Stimulated activated CD8-positive, alpha-beta memory T cell treated with anti-CD3 and anti-CD28 coated beads, Interleukin-12 subunit alpha, Interleukin-12 subunit beta, amount 100 ng/mL, for 24 hours (primary cell): ENCODE measurements around the gene CABLES1.
"Not testable (repeated sequence)": the region's sequence is repeated elsewhere in the genome, so short reads cannot be mapped to it uniquely, and the experiment has no call there.

Source experiments
- DNase-seq: peaks from one replicate; pipeline ENCODE4 v3.0.0-alpha.2; 2020; ENCODE audit errors: extremely low read depth

The CABLES1 gene

DNA sequence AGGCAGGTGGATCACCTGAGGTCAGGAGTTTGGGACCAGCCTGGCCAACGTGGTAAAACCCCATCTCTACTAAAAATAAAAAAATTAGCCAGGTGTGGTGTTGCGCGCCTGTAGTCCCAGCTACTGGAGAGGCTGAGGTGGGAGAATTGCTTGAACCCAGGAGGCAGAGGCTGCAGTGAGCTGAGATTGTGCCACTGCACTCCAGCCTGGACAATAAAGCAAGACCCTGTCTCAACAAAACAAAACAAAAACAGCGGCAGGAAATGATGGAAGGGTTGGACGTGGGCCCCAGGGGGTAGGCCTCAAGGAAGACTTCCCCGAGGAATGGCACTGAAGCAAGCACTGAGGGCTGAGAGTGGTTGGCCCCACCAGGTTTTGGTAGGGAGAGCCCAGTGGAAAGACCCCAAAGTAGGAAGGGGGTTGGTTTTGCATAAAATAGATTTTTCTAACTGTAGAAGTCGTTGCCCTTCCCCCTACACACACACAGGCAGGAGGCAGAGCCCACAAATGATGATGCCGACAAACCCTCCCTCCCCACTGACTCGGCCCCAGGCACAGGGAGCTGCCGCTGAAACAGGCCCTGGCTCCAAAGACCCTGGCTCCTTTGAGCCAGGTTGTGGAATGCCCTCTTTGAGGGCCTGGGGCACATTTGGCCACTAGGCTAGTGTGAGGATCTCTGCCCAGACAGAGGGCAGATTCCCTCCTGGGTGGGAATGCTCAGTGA, 104.8 kb downstream of the CABLES1 start:
- no peak for DNase-seq

DNA sequence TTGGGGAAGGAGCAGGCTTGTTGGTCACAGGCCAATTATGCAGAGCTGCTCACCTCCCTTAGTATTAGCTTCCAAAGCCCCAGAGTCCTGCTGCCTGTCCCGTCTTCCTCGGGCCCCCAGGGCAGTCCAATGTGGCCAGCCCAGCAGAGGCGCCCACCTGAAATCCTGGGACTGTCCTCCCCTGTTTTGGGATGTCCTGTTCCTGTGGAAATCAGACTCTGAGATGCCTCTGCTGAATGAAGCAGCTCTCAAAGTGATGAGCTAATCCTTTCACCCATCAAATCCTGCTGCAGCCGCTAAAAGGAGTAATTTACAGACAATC, 105.3 kb downstream of the CABLES1 start:
- DNase-seq, result no peak

DNA sequence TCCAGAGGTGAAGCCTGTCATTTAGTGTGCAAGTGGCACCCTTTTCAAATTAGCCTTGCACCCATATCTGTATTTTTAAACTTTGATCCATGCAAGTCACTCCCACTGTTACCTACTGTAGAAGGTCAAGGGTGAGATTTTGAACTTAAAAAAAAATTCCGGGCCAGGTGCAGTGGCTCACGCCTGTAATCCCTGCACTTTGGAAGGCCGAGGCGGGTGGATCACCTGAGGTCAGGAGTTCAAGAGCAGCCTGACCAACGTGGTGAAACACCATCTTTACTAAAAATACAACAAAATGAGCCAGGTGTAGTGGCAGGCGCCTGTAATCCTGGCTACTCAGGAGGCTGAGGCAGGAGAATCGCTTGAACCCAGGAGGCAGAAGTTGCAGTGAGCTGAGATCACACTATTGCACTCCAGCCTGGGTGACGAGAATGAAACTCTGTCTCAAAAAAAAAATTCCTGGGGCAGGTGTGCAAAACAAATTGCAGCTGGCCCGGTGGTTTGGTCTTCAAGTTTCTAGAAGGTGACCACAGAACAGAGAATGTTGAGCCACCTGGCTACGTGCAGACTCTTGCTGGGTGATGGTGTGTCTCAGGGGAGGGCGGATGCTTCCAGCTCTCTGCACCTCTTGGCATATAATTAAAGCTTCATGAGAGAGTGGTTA, 106.7 kb downstream of the CABLES1 start:
- not testable (repeated sequence) for DNase-seq

DNA sequence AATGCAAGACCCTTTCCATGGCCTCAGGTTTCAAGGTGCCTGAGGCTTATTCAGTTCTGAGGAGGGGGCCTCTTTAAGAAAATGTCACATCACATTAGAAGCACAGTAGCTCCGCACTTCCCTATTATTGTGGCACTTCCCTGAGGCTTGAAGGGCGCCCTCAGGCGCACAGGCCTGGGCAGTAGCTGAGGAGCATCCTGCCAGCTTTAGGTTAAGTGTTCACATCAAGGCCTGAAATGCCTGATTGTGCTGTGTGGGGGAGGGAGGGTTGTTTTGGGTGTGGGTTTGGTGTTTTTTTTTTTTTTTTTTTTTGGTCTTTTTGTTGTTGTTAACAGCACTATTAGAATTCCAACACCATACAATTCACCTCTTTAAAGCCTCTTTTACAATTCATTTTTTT, 107.9 kb downstream of the CABLES1 start:
- no peak for DNase-seq

DNA sequence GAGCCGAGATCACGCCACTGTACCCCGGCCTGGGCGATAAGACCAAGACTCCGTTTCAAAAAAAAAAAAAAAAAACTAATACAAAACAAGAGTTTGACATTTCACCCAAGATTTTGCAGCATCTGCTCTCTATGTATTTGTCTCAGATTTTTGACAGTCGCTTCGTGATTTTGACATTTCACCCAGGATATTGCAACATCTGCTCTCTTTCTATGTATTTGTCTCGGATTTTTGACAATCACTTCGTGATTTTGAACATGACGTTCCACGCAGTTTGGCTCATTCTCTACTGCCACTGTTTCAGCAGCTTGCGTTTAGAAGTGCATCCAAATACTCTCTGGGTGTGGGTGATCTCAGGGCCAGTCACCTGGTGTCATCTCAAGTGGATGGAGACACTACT, 108.5 kb downstream of the CABLES1 start:
- DNase-seq, result no peak

DNA sequence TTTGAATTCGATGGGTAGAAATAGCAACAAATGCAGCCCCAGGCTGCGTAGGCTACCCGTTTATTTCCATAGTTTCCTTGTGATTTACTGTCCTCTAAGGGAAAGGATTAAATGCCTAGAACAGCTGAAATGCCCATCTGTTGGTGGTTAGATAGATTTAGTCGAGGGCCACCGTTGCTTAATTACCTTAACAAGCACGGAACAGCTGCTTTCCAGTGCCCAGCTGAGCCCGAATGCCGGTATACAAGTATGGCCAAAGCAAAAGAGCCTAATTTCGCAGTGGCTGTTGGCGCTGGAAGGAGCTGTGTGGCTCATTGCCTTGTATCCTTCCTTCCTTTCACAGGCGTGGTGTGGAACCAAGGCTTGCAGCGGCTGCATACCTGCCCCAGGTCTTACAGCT, 109.1 kb downstream of the CABLES1 start:
- no peak for DNase-seq

DNA sequence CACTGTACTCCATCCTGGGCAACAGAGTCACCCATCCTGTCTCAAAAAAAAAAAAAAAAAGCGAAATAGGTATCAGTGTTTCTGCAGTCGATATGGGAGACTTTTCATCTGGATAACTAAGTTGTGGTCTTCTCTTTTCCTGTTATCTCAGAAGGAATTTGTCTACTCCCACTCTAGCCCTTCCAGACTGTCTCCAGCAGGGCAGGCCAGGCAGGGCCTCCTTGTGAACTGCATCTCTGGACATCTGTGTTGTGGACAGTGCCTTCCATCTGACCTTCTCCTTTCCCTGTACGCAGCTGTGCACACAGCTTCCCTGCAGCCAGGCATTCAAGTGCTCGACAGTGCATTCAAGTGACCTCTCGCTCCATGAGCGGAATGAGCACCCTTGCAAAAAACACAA, 110.2 kb downstream of the CABLES1 start:
- DNase-seq, result no peak

DNA sequence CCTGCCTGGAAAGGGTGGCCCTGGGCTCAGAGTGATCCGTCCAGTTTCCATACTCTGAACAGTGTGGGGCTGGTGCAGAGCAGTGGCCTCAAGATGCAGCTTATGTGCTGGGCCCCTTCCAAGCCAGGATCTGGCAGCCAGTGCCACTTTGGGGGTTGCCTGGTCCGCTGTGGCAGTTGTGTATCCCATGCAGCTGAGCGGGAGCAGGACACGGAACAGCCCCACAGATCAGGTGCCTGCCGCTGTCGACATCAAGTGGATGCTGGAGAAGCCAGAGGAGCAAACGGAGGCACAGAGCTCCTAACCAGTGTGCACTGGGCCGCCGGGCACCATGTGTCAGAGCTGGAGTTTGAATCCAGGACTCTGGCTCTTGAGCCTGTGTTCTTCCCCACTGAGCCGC, 112.0 kb downstream of the CABLES1 start:
- DNase-seq, result no peak

DNA sequence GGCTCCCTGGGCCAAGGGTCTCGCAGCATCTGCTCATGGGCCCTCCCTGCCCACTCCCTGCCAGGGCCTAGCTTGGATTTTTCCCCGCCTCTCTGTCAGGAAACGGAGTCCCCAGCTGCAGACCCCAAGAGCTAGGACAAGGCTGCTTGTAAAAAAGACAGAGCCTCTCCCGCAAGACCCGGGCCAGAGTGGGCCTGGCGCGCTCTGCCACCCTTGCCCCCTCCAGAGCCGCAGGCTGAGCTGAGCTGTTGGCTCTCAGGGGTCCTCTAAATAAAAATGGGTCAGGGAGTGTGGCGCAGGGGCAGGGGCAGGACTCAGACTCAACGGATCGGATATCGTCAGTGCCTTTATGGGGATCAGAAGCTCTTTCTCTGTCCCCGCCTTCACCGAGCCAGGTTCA, 112.6 kb downstream of the CABLES1 start:
- DNase-seq, result no peak

DNA sequence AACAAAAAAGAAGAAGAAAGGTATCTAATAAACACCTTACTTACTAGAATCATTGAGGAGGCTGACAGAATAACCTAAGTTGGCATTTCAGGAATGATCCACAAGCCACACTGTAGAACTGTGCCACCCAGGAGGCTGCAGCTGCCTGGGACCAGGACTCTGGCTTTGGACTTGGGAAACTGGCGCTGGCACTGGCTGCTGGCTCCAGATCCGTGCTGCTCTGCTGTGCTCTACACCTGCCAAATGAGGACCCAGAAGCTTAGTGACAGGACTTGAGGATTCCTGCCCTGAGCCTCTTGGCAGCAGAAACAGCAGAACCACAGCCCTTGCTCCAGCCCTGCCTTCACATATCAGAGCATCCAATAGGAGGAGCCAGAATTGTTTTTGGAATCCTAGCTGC, 113.5 kb downstream of the CABLES1 start:
- no peak for DNase-seq

DNA sequence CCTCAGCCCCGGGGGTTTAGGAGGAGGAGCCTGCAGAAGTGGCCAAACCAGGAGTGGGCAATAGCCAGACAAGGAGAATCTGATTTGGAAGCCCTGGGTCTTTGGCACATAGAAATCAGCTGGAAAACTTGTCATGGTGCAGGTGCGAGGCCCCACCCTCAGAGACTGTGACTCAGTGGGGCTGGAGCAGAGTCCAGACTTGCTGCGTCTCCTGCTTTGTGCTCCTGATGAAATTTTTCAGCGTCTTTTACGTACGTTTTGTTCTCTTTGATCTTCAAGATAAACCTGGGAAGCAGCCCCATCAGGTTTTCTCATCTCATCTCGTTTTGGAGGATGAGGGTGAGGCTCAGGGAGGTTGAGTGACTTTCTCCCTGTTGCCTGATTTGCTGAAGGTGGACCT, 114.1 kb downstream of the CABLES1 start:
- no peak for DNase-seq

DNA sequence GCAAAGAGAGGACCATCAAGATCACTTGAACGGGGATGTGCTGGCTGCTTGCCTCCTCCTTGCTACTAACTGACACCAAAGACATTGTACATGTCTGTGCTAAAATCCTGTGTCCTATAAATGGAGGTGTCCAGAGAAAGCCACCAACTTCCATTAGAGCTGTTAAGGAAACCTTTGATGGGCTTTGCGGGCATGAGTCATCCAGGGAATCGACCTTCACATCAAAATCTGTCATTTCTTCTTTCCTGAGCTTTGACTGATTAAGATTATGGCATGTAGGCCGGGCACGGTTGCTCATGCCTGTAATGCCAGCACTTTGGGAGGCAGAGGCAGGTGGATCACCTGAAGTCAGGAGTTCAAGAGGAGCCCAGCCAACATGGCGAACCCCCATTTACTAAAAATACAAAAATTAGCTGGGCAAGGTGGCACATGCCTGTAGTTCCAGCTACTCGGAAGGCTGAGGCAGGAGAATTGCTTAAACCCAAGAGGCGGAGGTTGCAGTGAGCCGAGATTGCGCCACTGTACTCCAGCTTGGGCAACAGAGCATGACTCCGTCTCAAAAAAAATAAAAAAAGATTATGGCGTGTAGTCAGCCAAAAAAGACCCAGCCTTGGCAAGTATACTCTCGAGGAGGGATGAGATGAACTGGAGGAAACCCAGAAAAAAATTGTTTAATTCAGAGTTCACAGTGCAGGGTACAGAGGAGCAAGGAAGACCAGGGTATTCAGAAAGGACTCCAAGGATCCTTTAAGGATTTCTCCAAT, 115.8 kb downstream of the CABLES1 start:
- no peak for DNase-seq

DNA sequence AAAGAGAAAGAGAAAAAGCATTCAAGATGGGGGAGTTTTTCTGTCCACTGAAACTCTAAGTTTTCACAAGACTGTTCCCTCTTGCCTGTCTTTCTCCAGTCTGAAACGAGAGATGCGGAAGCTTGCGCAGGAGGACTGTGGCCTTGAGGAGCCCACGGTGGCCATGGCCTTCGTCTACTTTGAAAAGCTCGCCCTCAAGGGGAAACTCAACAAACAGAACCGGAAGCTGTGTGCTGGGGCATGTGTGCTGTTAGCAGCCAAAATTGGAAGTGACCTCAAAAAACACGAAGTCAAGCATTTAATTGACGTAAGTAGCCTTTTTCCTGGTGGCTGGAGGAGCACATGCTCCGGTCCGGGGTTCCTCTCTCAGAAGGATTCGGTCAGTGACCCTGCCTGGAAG, 118.3 kb downstream of the CABLES1 start:
- no peak for DNase-seq

DNA sequence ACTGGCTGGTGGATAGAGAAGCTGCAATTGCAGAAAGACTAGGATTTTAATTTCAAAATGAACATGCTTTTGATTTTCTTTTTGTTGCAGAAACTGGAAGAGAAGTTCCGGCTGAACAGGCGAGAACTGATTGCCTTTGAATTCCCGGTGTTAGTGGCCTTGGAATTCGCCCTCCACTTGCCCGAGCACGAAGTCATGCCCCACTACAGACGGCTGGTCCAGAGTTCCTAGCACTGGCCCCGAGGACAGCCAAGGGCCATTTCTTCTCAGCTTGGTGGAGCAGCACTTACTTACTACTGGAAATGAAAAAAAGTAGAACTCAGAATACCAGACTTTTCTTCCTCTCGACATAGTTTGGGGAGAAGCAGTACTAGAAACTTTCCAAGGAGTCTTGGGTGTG, 121.9 kb downstream of the CABLES1 start:
- DNase-seq, result no peak

DNA sequence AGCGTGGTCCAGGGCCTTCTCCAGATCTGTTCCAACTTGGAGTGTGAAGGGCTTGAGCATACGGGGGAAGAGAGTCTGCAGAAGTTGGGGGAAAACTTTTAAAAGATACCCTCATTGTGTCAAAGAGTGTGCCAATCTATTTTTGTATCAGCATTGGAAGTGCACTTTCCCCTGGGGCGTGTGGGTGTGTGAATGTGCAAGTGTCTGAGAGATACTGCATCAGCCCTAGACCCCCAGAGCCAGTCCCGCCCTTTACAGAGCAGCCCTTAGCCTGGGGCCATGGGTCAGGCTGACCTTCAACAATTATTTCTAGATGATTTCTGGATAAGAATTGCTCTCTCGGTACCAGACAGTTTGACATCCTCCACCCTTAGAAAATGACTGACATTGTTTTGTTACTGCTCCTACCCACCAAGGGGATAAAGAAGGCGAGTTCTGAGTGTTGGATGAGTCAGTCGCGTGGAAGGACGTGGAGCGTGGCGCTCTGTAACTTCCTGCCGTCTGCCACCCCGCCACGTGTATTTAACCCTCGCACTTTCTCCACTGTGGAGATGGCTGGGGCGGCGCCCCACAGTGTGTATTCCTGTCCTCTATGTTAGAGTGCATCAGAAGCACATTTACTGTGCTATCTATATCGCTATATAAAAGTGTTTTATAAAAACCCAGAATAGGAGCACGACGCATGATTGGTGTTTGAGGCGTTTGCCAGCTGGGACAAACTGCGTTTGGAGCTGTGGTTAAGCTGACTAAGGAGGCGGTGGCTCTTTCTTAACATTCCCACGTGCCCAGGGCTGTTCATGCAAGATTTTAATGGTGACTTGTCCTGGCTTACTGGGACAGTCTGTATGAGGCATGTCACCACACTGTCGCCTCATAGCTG, 122.6 kb downstream of the CABLES1 start:
- no peak for DNase-seq

DNA sequence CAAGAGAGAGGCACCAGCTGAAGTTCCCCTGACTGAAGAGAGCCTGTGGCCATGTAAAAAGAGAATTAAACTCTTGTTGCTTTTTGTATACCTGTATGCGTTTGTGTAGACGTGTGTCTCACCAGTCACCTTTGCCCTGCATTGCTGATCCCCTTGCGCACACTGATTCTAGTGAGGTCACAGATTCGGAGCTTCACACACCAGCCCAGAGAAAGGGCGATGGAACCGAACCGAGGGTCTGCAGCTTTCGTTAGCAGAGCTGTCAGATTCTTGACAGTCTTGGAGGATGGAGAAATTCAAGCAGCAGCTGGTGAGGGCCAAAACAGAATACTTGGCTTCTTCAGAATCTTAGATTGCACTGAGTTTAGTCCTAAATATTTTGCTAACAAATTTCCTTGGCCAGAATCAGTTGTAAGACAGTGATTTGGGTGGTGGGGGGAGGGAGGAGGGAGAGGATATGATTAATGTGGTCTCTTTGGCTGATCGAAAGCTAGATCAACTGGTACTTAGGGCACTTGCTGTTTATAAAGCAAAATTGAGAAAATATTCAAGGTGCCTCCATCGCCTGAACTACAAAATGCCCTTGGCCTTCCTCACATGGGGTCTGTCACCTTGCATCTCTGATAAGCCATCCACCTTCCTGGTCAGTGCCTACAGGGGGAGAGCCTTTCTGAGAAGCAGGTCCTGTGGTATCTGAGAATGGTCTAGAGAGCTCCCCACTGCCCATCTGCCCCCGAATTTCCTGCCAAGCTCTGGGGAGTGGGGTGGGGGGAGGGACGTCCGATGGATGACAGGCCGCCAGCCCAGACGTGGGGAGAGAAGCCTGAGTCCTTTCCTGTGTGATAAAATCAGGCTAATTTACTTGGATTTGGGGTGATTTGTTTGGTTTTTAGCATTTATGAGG, 123.5 kb downstream of the CABLES1 start:
- no peak for DNase-seq

DNA sequence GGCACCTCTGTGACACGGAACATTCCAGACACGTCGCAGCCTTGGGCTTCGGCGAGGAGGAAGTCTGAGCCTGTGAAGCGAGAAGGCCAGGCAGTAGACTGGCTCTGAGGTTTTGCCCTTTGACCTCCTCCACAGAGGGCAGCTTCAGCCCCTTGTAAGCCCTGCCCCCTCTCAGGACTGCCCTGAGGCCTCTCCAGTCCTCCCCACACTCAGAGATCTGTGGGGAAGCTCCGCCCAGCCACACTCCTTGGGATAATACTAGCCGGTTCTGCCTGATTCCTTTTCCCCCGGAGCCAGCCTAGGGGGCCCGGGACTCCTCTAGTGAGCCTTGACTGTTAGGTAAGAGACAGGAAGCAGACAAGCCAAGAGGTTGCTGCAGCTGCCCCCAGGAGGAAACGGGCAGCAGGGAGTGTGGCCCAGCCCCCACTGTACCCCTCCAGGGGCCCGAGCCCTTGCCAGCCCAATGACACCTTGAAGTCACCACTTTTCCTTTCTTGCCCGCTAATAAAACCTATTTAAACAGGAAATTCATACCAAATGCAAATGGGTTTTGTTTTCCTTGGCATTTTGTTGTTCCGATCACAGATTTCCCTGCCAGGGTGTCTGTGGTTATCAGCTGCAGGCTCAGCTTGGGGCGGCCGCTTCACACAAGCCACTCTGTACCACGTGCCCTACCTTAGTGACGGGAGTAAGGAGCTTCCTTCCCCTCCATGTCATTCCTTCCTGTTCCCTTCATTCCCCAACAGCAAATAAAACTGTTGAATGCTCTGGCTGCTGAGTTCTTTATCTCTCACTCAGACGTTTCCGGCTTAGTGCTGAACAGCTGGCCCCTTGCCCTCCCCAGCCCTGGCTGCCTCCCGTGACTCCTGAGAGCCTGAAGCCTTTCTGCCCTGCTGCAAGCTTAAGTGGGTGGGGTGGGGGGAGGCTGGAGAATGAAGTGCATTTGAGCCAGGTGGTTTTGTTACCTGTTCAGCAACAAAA, 124.7 kb downstream of the CABLES1 start:
- no peak for DNase-seq

DNA sequence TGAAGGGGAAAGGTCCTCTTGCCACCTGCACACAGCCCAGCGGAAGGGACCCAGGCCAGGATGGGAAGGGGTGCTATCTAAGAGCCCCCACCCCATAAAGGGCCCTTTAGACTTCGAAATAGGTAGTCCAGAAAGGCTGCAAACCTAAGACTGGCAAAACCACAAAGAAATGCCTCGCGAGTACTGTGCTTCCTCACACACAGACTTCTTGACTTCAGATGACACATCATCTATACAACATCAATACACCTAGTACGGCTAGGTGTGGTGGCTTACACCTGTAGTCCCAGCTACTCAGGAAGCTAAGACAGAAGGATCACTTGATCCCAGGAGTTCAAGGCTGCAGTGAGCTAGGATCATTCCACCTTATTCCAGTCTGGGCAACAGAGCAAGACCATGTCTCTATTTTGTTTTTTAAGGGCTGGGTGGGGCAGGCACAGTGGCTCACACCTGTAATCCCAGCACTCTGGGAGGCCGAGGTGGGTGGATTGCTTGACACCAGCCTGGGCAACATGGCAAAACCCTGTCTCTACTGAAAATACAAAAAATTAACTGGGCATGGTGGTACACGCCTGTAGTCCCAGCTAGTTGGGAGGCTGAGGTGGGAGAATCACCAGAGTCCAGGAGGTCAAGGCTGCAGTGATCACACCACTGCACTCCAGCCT, 125.8 kb downstream of the CABLES1 start:
- DNase-seq, result no peak

DNA sequence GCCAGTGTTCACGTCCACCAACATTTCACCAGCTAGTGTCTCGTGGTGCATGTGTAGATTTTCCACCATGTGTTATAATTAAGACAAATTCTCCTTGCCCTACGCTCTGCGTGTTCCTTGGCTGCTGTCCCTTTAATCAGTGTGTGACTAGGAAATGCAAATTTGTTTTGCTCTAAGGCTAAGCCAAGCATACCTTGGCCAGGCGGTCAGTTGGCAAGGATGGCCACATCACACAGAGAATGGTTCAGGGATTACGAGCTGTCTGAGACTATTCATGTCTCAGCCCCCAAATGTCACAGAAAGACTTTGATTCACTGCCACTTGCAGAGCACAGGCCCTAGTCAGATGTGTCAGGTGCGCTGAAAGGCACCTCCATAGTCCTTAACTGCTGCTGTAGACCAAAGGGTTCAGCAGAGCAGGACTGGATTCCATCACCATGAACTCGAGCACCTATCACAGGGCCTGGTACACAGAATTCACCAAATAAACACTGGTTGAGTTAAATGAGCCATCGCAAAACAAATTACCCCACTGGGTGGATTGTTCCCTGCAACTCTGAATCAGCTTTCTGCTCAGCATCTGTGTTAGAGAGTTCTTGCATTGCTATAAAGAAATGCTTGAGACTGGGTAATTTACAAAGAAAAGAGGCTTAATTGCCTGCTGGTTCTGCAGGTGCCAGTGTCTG, 128.4 kb downstream of the CABLES1 start:
- DNase-seq, result no peak
